K562 (cell line): ENCODE data around the gene METTL6. TPM values are rescaled to one million over a fixed set of nuclear protein-coding genes. Genes with fewer than 3 reads are reported as not detected.

Experiments
- ATAC-seq: fragments of 200-7000 bp; cut with Tn5 transposase; 3 replicates; pipeline ENCODE4 v1.9.1; 2020; ENCODE audit warnings: moderate library complexity
- BruUV-seq: library from RNA; stranded (reverse); fragments of 400-500 nt; replicated peaks from 2 replicates; lab custom pipeline; 2021; lab: Mats Ljungman, UMichigan
- CTCF ChIA-PET: fragments of 300-600 bp; formaldehyde crosslinking; extraction: SDS; loops from one replicate; lab custom pipeline; 2021; ENCODE audit warnings: low intra/inter-chr PET ratio; lab: Yijun Ruan, JAX
- POLR2A ChIA-PET: fragments of 300-600, 350-650 bp; sonication (Branson Sonifier 250); formaldehyde crosslinking; extraction: SDS; loops from one replicate; lab custom pipeline; 2021; ENCODE audit warnings: antibody characterized with exemption, inconsistent platforms; lab: Yijun Ruan, JAX
- DNase-seq, 4 experiments: peaks; one replicate each; pipeline versions ENCODE4 v3.0.0 to v3.0.0-alpha.2; 2011 to 2018; ENCODE audit warnings: low spot score in 3 of 4, mixed read lengths in 3 of 4; ENCODE audit errors: extremely low read depth in 1 of 4
- FAIRE-seq: peaks from 2 replicates; lab custom pipeline; 2011; peaks lifted over from hg19 to GRCh38; lab: Jason Lieb, UNC
- H2AFZ ChIP-seq: 2 replicates; pipeline ENCODE4 v1.6.0; 2011; ENCODE audit warnings: low read depth, low read length, control low read depth, inconsistent platforms
- H3K27ac ChIP-seq: fragments of 200-600 bp; 3 replicates; pipeline ENCODE4 v1.8.0; 2011; ENCODE audit warnings: low read depth, mild to moderate bottlenecking, control low read depth, inconsistent platforms, low read length, moderate library complexity, mixed read lengths; ENCODE audit errors: extremely low read depth
- H3K27me3 ChIP-seq, 2 experiments: fragments of 300-600 bp in 1 of 2; 2 replicates in 1 of 2; 3 replicates in 1 of 2; pipeline versions ENCODE4 v1.6.0 to v1.8.0; 2011; ENCODE audit warnings: inconsistent platforms in 2 of 2, low read length in 2 of 2, mild to moderate bottlenecking in 1 of 2, mixed read lengths in 1 of 2, moderate library complexity in 1 of 2; ENCODE audit not compliant: control insufficient read depth in 2 of 2, insufficient read depth in 2 of 2
- H3K36me3 ChIP-seq: fragments of 300-600 bp; 3 replicates; pipeline ENCODE4 v1.8.0; 2011; ENCODE audit warnings: mild to moderate bottlenecking, low read length, inconsistent platforms; ENCODE audit not compliant: control insufficient read depth, insufficient read depth
- H3K4me1 ChIP-seq, 2 experiments: fragments of 200-600 bp in 1 of 2; replicated peaks in 1 of 2; 2 replicates in 1 of 2; 3 replicates in 1 of 2; pipeline versions ENCODE4 v1.5.1 to v1.8.0; 2011; ENCODE audit warnings: inconsistent platforms in 2 of 2, low read length in 2 of 2, mild to moderate bottlenecking in 1 of 2, mixed read lengths in 1 of 2, moderate library complexity in 1 of 2; ENCODE audit not compliant: control insufficient read depth in 2 of 2, insufficient read depth in 2 of 2
- H3K4me2 ChIP-seq: 2 replicates; pipeline ENCODE4 v1.6.1; 2011; ENCODE audit warnings: low read length, control low read depth, inconsistent platforms, mixed read lengths; ENCODE audit not compliant: insufficient read depth
- H3K4me3 ChIP-seq: fragments of 200-600 bp; sonication (generic), shearing (Covaris generic); 2 replicates; pipeline ENCODE4 v1.5.1; 2016; ENCODE audit warnings: control low read depth, inconsistent platforms
- H3K79me2 ChIP-seq: fragments of 200-600 bp; 3 replicates; pipeline ENCODE4 v1.8.0; 2011; ENCODE audit warnings: low read length, inconsistent platforms; ENCODE audit not compliant: control insufficient read depth, insufficient read depth
- H3K9ac ChIP-seq, 2 experiments: 2 replicates each; pipeline versions ENCODE4 v1.6.0 to v1.6.1; 2011; ENCODE audit warnings: low read depth in 2 of 2, low read length in 2 of 2, control low read depth in 1 of 2, inconsistent platforms in 1 of 2, mild to moderate bottlenecking in 1 of 2, mixed read lengths in 1 of 2; ENCODE audit not compliant: insufficient read depth in 1 of 2
- H3K9me1 ChIP-seq: one replicate; pipeline ENCODE4 v1.6.0; 2011; ENCODE audit warnings: inconsistent platforms, mild to moderate bottlenecking, low read length, moderate library complexity; ENCODE audit not compliant: control insufficient read depth, insufficient read depth
- H3K9me3 ChIP-seq: replicated peaks from 2 replicates; pipeline ENCODE4 v1.5.1; 2011; ENCODE audit warnings: low read depth, low read length, inconsistent platforms; ENCODE audit not compliant: control insufficient read depth, insufficient read depth
- H4K20me1 ChIP-seq: replicated peaks from 2 replicates; pipeline ENCODE4 v1.6.1; 2011; ENCODE audit warnings: low read length, inconsistent platforms, mixed read lengths; ENCODE audit not compliant: control insufficient read depth, insufficient read depth
- BDP1 ChIP-seq: IDR thresholded peaks from 3 replicates; pipeline ENCODE4 v1.6.1; 2011; ENCODE audit not compliant: insufficient read length, insufficient read depth
- ILK ChIP-seq: fragments of 450-650 bp; IDR thresholded peaks from 2 replicates; pipeline ENCODE4 v1.6.1; 2016; ENCODE audit warnings: missing genetic modification characterization, low read depth, mild to moderate bottlenecking, missing compliant biosample characterization, moderate library complexity, borderline replicate concordance
- MCM2 ChIP-seq: fragments of 450-650 bp; IDR thresholded peaks from 2 replicates; pipeline ENCODE4 v1.6.1; 2017; ENCODE audit warnings: low read depth, mild to moderate bottlenecking
- PHB ChIP-seq: fragments of 250-450 bp; sonication (Bioruptor Pico); IDR thresholded peaks from 2 replicates; pipeline ENCODE4 v1.5.0; 2021
- THRB ChIP-seq: fragments of 450-650 bp; formaldehyde crosslinking; conservative IDR thresholded peaks from 2 replicates; pipeline ENCODE4 v1.4.0; 2022; ENCODE audit warnings: mild to moderate bottlenecking, missing genetic modification characterization
- ZNF318 ChIP-seq, 2 experiments: fragments of 450-650 bp; IDR thresholded peaks; 2 replicates each; pipeline ENCODE4 v1.6.1; 2016; ENCODE audit warnings: mild to moderate bottlenecking in 2 of 2, borderline replicate concordance in 1 of 2, low read depth in 1 of 2, moderate library complexity in 1 of 2
- ZNF707 ChIP-seq: fragments of 250-450 bp; sonication (Bioruptor Pico); conservative IDR thresholded peaks from 2 replicates; pipeline ENCODE4 v1.8.0; 2022; ENCODE audit warnings: inconsistent platforms, mild to moderate bottlenecking, moderate library complexity
- WGBS: fragments of 100-300 bp; shearing (Covaris generic); methylation state at CpG from one replicate; pipeline ENCODE4 v1.1.6; 2016; ENCODE audit warnings: low coverage, mixed read lengths; ENCODE audit not compliant: insufficient coverage; ENCODE audit errors: missing lambda C conversion rate; 5-methylcytosine and 5-hydroxymethylcytosine counted together
- in situ Hi-C: fragments of 300-500 bp; cut with MboI; formaldehyde crosslinking; loops from 4 replicates; pipeline ENCODE4 v1.15.0; 2018; ENCODE audit warnings: inconsistent platforms, mixed read lengths
- intact Hi-C: fragments of 100-400 bp; cut with micrococcal nuclease; formaldehyde crosslinking; loops from 2 replicates; pipeline ENCODE4 v1.14.2; 2022
- polyA plus RNA-seq, 8 experiments: library from polyadenylated mRNA; depleted of rRNA in 4 of 8; stranded (reverse) in 5 of 8; unstranded in 3 of 8; fragments of >200 nt; fragmentation: Nextera tagmentation in 2 of 8; fragmentation: Illumina TruSeq in 1 of 8; extraction: Ambion mirVana in 2 of 8; extraction: Trizol in 1 of 8; gene quantifications; 2 replicates each; pipeline versions ENCODE4 v1.2.1 to v1.2.3, GENCODE V29; 2011 to 2014; ENCODE audit warnings: inconsistent platforms in 1 of 8, missing spikeins in 1 of 8
- total RNA-seq, 7 experiments: library from RNA; depleted of rRNA in 6 of 7; stranded (reverse); fragments of >200 nt in 6 of 7; fragmentation: Illumina TruSeq in 2 of 7; extraction: Trizol in 2 of 7; gene quantifications; 2 replicates each; pipeline versions ENCODE4 v1.2.1 to v1.2.3, GENCODE V29; 2011 to 2021; ENCODE audit warnings: low replicate concordance in 1 of 7

Gene METTL6
- total and polyA plus RNA-seq, 9 of the 15 experiments (the other 6 are each of a cell fraction or from before 2014, with no cell fraction given): 18.8 to 61.5 (median 33.9) TPM

GRCh38 chr3:15439476-15439875 is 12.1 kb upstream of the METTL6 start:
- no peak for FAIRE-seq
- no peak for DNase-seq
- no peak overlapping the region for H3K4me2 ChIP-seq
- no peaks in the 10 kb centered on the region for H3K79me2 ChIP-seq
- no peak overlapping the region for H2AFZ ChIP-seq
- H3K4me3 ChIP-seq: no peak overlapping the region
- H3K9me1 ChIP-seq: no peaks in the 10 kb centered on the region
- peaks cover 76% of the 10 kb centered on the region for H3K36me3 ChIP-seq
- no peak overlapping the region for H3K9ac ChIP-seq
- POLR2A ChIA-PET: no interaction called here
- no peaks in the 10 kb centered on the region for H3K9me3 ChIP-seq
- H3K4me1 ChIP-seq: no peaks in the 10 kb centered on the region
- CTCF ChIA-PET: no interaction called here
- no TSS peak for BruUV-seq
- TF ChIP-seq PHB (CRISPR knock-in tag) (no peak), BDP1 (no peak), MCM2 (no peak), ZNF707 (CRISPR knock-in tag) (no peak)
- H3K27ac ChIP-seq: no peak overlapping the region
- intact Hi-C loops (no loop called here), in situ Hi-C loops (no loop called here)
- no peaks in the 10 kb centered on the region for H3K27me3 ChIP-seq
- no peak for ATAC-seq
- no peaks in the 10 kb centered on the region for H4K20me1 ChIP-seq

GRCh38 chr3:15438983-15439382 is 11.6 kb upstream of the METTL6 start:
- Histone ChIP-seq H3K4me2 (no peak overlapping the region), H2AFZ (no peak overlapping the region), H3K27ac (no peak overlapping the region), H3K79me2 (no peaks in the 10 kb centered on the region), H3K9me3 (no peaks in the 10 kb centered on the region), H4K20me1 (no peaks in the 10 kb centered on the region), H3K27me3 (no peaks in the 10 kb centered on the region), H3K4me1 (no peaks in the 10 kb centered on the region), H3K9me1 (no peaks in the 10 kb centered on the region), H3K9ac (no peak overlapping the region), H3K36me3 (peaks cover 81% of the 10 kb centered on the region), H3K4me3 (no peak overlapping the region)
- ChIA-PET CTCF (no interaction called here), POLR2A (no interaction called here)
- FAIRE-seq (no peak), DNase-seq (no peak), ATAC-seq (no peak)
- intact Hi-C loops (no loop called here), in situ Hi-C loops (no loop called here)
- WGBS: 90% methylated on average over 4 of the region's 4 CpGs
- no TSS peak for BruUV-seq
- no peak for TF ChIP-seq ZNF318 (IDR thresholded peaks at IDR 0.05; ENCODE audit: borderline replicate concordance in 1 of 2, low read depth in 1 of 2)
- TF ChIP-seq ILK: no peak
- no peak for TF ChIP-seq THRB
